SK-N-SH (cell line): ENCODE measurements around the gene TMEM161A. TPM values are rescaled to one million over a fixed set of nuclear protein-coding genes. Genes with fewer than 3 reads are reported as not detected.
"Not testable (repeated sequence)": the region's sequence is repeated elsewhere in the genome, so short reads cannot be mapped to it uniquely, and the experiment has no call there.

Source experiments
- CTCF ChIA-PET: fragments of 300-600, 350-600 bp; formaldehyde crosslinking; extraction: SDS; loops from one replicate; lab custom pipeline; 2021; lab: Yijun Ruan, JAX
- POLR2A ChIA-PET: fragments of 350-600 bp; sonication (Branson Sonifier 250); formaldehyde crosslinking; extraction: SDS; loops from one replicate; lab custom pipeline; 2020; ENCODE audit warnings: antibody characterized with exemption, inconsistent platforms; lab: Yijun Ruan, JAX
- DNase-seq: peaks from one replicate; pipeline ENCODE4 v3.0.0; 2012
- H2AFZ ChIP-seq: fragments of 200-600 bp; sonication (generic); 2 replicates; pipeline ENCODE4 v1.8.1; 2016; ENCODE audit warnings: antibody characterized with exemption, mild to moderate bottlenecking, low read depth
- H3F3A ChIP-seq: fragments of 200-600 bp; sonication (generic); replicated peaks from 2 replicates; pipeline ENCODE3; 2016; ENCODE audit warnings: antibody characterized with exemption, mild to moderate bottlenecking; ENCODE audit not compliant: insufficient read depth
- H3K27ac ChIP-seq, 2 experiments: fragments of 200-500 bp in 1 of 2; fragments of 200-600 bp in 1 of 2; sonication (Bioruptor generic) in 1 of 2; sonication (generic), shearing (Covaris generic) in 1 of 2; 2 replicates each; pipeline versions ENCODE4 v1.5.1 to v1.6.1; 2014 to 2016; ENCODE audit warnings: low read depth in 2 of 2, inconsistent platforms in 1 of 2, low read length in 1 of 2, mild to moderate bottlenecking in 1 of 2, mixed read lengths in 1 of 2
- H3K27me3 ChIP-seq: fragments of 200-600 bp; sonication (generic), shearing (Covaris generic); 2 replicates; pipeline ENCODE4 v1.6.1; 2016; ENCODE audit warnings: mixed run types; ENCODE audit not compliant: insufficient read depth
- H3K36me3 ChIP-seq, 2 experiments: fragments of 200-500 bp in 1 of 2; fragments of 200-600 bp in 1 of 2; sonication (Bioruptor generic) in 1 of 2; sonication (generic) in 1 of 2; replicated peaks in 1 of 2; 2 replicates each; pipeline versions ENCODE3 to v1.5.1; 2014 to 2016; ENCODE audit warnings: low read length in 1 of 2, mild to moderate bottlenecking in 1 of 2; ENCODE audit not compliant: insufficient read depth in 2 of 2, control insufficient read depth in 1 of 2
- H3K4me1 ChIP-seq, 2 experiments: fragments of 200-500 bp in 1 of 2; fragments of 200-600 bp in 1 of 2; sonication (Bioruptor generic) in 1 of 2; sonication (generic), shearing (Covaris generic) in 1 of 2; 2 replicates each; pipeline versions ENCODE4 v1.5.1 to v1.6.1; 2014 to 2016; ENCODE audit warnings: low read depth in 1 of 2, low read length in 1 of 2, mixed run types in 1 of 2; ENCODE audit not compliant: insufficient read depth in 2 of 2, control insufficient read depth in 1 of 2
- H3K4me2 ChIP-seq: fragments of 200-600 bp; sonication (generic), shearing (Covaris generic); 2 replicates; pipeline ENCODE4 v1.6.1; 2017; ENCODE audit warnings: mixed run types
- H3K4me3 ChIP-seq, 2 experiments: fragments of 200-500 bp in 1 of 2; fragments of 200-600 bp in 1 of 2; sonication (Bioruptor generic) in 1 of 2; sonication (generic), shearing (Covaris generic) in 1 of 2; 2 replicates each; pipeline versions ENCODE4 v1.5.1 to v1.8.1; 2014 to 2016; ENCODE audit warnings: low read depth in 2 of 2, inconsistent platforms in 1 of 2, low read length in 1 of 2, mild to moderate bottlenecking in 1 of 2, mixed read lengths in 1 of 2, moderate library complexity in 1 of 2
- H3K79me2 ChIP-seq: fragments of 200-600 bp; sonication (generic); 2 replicates; pipeline ENCODE4 v1.8.1; 2017; ENCODE audit warnings: mild to moderate bottlenecking; ENCODE audit not compliant: insufficient read depth
- H3K9ac ChIP-seq: fragments of 200-600 bp; sonication (generic); 2 replicates; pipeline ENCODE4 v1.6.1; 2017; ENCODE audit warnings: mixed run types
- H3K9me2 ChIP-seq: fragments of 200-600 bp; sonication (generic); 2 replicates; pipeline ENCODE4 v1.6.1; 2017; ENCODE audit warnings: mixed run types
- H3K9me3 ChIP-seq: fragments of 200-600 bp; sonication (generic); 2 replicates; pipeline ENCODE4 v1.6.1; 2017; ENCODE audit warnings: mixed run types, mild to moderate bottlenecking, moderate library complexity
- H4K20me1 ChIP-seq: fragments of 200-600 bp; sonication (generic); 2 replicates; pipeline ENCODE4 v1.6.1; 2017; ENCODE audit warnings: mild to moderate bottlenecking, mixed run types; ENCODE audit not compliant: insufficient read depth
- EP300 ChIP-seq, 2 experiments: IDR thresholded peaks; 2 replicates each; pipeline versions ENCODE4 v1.4.0 to v1.6.1; 2012; ENCODE audit warnings: borderline replicate concordance in 1 of 2, low read depth in 1 of 2, low read length in 1 of 2
- FOXJ3 ChIP-seq: sonication (generic); formaldehyde crosslinking; IDR thresholded peaks from 2 replicates; pipeline ENCODE4 v1.5.1; 2020; ENCODE audit warnings: mild to moderate bottlenecking, missing genetic modification reagents
- FOXM1 ChIP-seq: IDR thresholded peaks from 2 replicates; pipeline ENCODE4 v1.4.0; 2012; ENCODE audit warnings: low read depth, mild to moderate bottlenecking
- JUND ChIP-seq: IDR thresholded peaks from 2 replicates; pipeline ENCODE4 v1.4.0; 2012
- NRF1 ChIP-seq: IDR thresholded peaks from 2 replicates; pipeline ENCODE4 v1.6.1; 2012; ENCODE audit warnings: low read depth, mild to moderate bottlenecking, low read length
- RCOR1 ChIP-seq: fragments of 150-350 bp; IDR thresholded peaks from 2 replicates; pipeline ENCODE4 v1.6.1; 2017; ENCODE audit warnings: antibody characterized with exemption, low read length
- RXRA ChIP-seq: IDR thresholded peaks from 2 replicates; pipeline ENCODE4 v1.4.0; 2012; ENCODE audit warnings: low read depth, mild to moderate bottlenecking, borderline replicate concordance
- SIN3A ChIP-seq: IDR thresholded peaks from 2 replicates; pipeline ENCODE4 v1.6.1; 2012; ENCODE audit warnings: low read depth, mild to moderate bottlenecking, low read length, moderate library complexity, borderline replicate concordance
- SMC3 ChIP-seq: IDR thresholded peaks from 2 replicates; pipeline ENCODE4 v1.6.1; 2012; ENCODE audit warnings: low read depth, low read length, improper control_type of control experiment
- TEAD4 ChIP-seq: IDR thresholded peaks from 2 replicates; pipeline ENCODE4 v1.4.0; 2012; ENCODE audit warnings: mild to moderate bottlenecking, borderline replicate concordance; ENCODE audit not compliant: insufficient read depth
- USF2 ChIP-seq: fragments of 150-350 bp; IDR thresholded peaks from 2 replicates; pipeline ENCODE4 v1.6.1; 2017; ENCODE audit warnings: antibody characterized with exemption, low read length, low read depth, borderline replicate concordance
- WGBS: methylation state at CpG from one replicate; pipeline ENCODE4 v1.1.6; 2017; ENCODE audit warnings: low lambda C conversion rate; 5-methylcytosine and 5-hydroxymethylcytosine counted together
- polyA plus RNA-seq, 3 experiments: library from polyadenylated mRNA; depleted of rRNA; stranded (reverse); fragments of >200 nt; gene quantifications; 2 replicates each; pipeline ENCODE4 v1.2.3, GENCODE V29; 2012
- TF ChIP-seq, protein P1 (sequence below): fragments of 200-600 bp; sonication (generic); IDR thresholded peaks from 2 replicates; pipeline ENCODE4 v1.6.1; 2017; ENCODE audit warnings: antibody characterized with exemption, mild to moderate bottlenecking, moderate library complexity
- TF ChIP-seq, protein P2 (sequence below): IDR thresholded peaks from 2 replicates; pipeline ENCODE4; 2012
- TF ChIP-seq, protein P3 (sequence below): IDR thresholded peaks from 2 replicates; pipeline ENCODE4 v1.4.0; 2012; ENCODE audit warnings: low read depth

The TMEM161A gene
- polyA plus RNA-seq, 1 of the 3 experiments (the other 2 are of a cell fraction) = 39.3 TPM

DNA sequence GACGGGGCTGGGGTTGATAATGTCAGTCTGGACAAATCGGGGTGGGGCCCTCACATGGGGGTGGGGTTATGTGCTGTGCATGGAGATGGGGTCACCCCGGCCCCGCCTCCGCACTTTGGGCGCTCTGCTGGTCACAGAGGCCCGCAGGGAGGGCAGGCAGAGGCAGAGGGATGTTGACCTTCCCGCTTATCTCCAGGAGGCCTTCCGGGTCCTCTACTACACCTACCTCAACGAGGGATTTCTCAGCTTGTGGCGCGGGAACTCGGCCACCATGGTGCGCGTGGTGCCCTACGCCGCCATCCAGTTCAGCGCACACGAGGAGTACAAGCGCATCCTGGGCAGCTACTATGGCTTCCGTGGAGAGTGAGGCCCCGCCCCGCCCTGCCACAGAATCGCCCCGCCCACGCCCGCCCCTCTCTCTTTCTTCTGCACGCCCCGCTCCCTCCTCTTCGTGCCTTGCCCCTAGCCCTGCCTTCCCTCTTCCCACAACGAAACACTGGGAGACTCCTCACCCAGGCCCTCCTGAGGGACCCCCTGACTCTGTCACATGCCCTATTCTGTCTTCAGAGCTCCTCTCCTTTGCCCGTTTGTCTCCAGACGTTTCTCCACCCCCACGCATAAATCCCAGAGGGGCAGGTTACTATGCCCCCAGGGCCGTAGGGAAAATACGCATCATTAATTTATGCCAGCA lies 32.8 kb downstream of the TMEM161A start (continued):
- no peak for TF ChIP-seq USF2

- Histone ChIP-seq H2AFZ (no peak overlapping the region), H3K36me3 (no peaks in the 10 kb centered on the region), H3K27me3 (no peaks in the 10 kb centered on the region), H3K9me2 (no peaks in the 10 kb centered on the region), H3K9me3 (no peaks in the 10 kb centered on the region), H3K4me2 (no peak overlapping the region), H3K27ac (no peak overlapping the region), H3K4me1 (no peaks in the 10 kb centered on the region; a peak in 1 of 4 replicates), H3K9ac (no peak overlapping the region), H3K4me3 (no peak overlapping the region), H3F3A (no peaks in the 10 kb centered on the region), H3K79me2 (no peaks in the 10 kb centered on the region), H4K20me1 (no peaks in the 10 kb centered on the region)
- CTCF ChIA-PET = interaction anchor here (1.9 kb wide), 1 partner anchor 71 kb away, joined by 8 read pairs; no protein-coding TSS in a partner anchor
- 90% methylated on average over 11 of the region's 11 CpGs for WGBS
- DNase-seq = no peak
- POLR2A ChIA-PET = no interaction called here
- TF ChIP-seq NRF1 (no peak), TEAD4 (no peak), JUND (no peak), EP300 (IDR thresholded peaks at IDR 0.05; ENCODE audit: borderline replicate concordance in 1 of 2, low read depth in 1 of 2, low read length in 1 of 2) (no peak), RCOR1 (no peak), FOXM1 (no peak), SIN3A (no peak), FOXJ3 (CRISPR knock-in tag) (no peak), RXRA (no peak), SMC3 (no peak)
- TF ChIP-seq, protein P1, sequence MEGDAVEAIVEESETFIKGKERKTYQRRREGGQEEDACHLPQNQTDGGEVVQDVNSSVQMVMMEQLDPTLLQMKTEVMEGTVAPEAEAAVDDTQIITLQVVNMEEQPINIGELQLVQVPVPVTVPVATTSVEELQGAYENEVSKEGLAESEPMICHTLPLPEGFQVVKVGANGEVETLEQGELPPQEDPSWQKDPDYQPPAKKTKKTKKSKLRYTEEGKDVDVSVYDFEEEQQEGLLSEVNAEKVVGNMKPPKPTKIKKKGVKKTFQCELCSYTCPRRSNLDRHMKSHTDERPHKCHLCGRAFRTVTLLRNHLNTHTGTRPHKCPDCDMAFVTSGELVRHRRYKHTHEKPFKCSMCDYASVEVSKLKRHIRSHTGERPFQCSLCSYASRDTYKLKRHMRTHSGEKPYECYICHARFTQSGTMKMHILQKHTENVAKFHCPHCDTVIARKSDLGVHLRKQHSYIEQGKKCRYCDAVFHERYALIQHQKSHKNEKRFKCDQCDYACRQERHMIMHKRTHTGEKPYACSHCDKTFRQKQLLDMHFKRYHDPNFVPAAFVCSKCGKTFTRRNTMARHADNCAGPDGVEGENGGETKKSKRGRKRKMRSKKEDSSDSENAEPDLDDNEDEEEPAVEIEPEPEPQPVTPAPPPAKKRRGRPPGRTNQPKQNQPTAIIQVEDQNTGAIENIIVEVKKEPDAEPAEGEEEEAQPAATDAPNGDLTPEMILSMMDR = no peak
- TF ChIP-seq, protein P2, sequence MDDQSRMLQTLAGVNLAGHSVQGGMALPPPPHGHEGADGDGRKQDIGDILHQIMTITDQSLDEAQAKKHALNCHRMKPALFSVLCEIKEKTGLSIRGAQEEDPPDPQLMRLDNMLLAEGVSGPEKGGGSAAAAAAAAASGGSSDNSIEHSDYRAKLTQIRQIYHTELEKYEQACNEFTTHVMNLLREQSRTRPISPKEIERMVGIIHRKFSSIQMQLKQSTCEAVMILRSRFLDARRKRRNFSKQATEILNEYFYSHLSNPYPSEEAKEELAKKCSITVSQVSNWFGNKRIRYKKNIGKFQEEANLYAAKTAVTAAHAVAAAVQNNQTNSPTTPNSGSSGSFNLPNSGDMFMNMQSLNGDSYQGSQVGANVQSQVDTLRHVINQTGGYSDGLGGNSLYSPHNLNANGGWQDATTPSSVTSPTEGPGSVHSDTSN = no peak
- TF ChIP-seq, protein P3, sequence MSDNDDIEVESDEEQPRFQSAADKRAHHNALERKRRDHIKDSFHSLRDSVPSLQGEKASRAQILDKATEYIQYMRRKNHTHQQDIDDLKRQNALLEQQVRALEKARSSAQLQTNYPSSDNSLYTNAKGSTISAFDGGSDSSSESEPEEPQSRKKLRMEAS = no peak
- TF ChIP-seq, all 33 proteins: peak for 0
Observed at GRCh38 chr19:19103167-19103566, 35.1 kb downstream of the TMEM161A start.

DNA sequence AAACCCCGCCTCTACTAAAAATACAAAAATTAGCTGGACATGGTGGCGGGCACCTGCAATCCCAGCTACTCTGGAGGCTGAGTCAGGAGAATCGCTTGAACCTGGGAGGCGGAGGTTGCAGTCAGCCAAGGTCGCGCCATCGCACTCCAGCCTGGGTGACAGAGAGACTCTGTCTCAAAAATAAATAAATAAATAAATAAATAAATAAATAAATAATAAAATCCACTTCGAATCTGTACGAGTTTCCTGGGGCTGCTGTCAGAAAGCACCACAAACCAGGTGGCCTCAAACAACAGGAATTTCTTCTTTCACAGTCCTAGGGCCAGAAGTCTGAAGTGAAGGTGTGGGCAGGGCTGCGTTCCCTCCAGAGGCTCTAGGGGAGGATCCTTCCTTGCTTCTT lies 35.7 kb downstream of the TMEM161A start:
- H2AFZ ChIP-seq, H3K36me3 ChIP-seq, H3K9me3 ChIP-seq, POLR2A ChIA-PET, H3K4me3 ChIP-seq, H3F3A ChIP-seq, DNase-seq, H4K20me1 ChIP-seq, H3K27me3 ChIP-seq, H3K4me2 ChIP-seq, H3K4me1 ChIP-seq, H3K9ac ChIP-seq, H3K27ac ChIP-seq, H3K9me2 ChIP-seq, H3K79me2 ChIP-seq: not testable (repeated sequence)
- CTCF ChIA-PET = interaction anchor here (1.9 kb wide), 1 partner anchor 72 kb away, joined by 8 read pairs; no protein-coding TSS in a partner anchor
- 92% methylated on average over 10 of the region's 10 CpGs for WGBS
